Anterior cingulate cortex (tissue), 58 donors: Measurements from ENCODE around the gene PACSIN2.
"Not testable (repeated sequence)": the region's sequence is repeated elsewhere in the genome, so short reads cannot be mapped to it uniquely, and the experiment has no call there.

ENCODE experiments used
- DNase-seq, 58 donors: peaks; one replicate each; lab custom pipeline; 2025; lab: John Stamatoyannopoulos, UW

The PACSIN2 gene

DNA sequence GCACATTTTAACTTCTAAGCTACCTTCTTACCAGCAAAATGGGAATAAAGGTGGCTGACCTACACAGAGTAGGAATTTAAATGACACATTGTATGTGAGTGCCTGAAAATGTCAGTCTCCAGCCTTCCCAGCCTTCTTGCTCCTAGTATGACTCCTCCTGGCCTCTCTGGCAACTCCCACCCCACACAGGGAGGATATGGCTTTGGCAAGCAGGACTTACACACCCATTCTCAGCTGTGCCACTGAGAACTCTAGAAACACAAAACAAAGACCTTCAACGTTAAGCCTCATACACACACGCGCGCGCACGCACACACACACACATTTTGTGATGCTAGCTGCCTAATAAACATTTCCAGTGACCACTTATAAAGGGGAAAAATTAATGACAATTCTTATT lies 65.8 kb downstream of the PACSIN2 start:
- no peak for DNase-seq

DNA sequence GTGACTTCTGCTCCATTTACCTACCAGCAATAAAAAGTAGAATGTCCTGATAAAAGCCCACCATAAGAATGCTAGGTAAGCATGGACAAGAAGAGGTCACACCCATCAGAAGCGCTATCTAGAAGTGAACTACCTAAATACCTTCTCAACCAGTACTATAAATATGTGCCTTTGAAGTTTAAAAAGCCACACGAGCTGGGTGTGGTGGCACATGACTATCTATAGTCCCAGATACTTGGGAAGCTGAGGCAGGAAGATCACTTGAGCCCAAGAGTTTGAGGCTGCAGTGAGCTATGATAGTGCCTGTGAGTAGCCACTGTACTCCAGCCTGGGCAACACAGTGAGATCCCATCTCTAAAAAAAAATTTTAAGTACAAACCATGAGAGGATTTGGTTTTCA lies 66.7 kb downstream of the PACSIN2 start:
- no peak for DNase-seq

DNA sequence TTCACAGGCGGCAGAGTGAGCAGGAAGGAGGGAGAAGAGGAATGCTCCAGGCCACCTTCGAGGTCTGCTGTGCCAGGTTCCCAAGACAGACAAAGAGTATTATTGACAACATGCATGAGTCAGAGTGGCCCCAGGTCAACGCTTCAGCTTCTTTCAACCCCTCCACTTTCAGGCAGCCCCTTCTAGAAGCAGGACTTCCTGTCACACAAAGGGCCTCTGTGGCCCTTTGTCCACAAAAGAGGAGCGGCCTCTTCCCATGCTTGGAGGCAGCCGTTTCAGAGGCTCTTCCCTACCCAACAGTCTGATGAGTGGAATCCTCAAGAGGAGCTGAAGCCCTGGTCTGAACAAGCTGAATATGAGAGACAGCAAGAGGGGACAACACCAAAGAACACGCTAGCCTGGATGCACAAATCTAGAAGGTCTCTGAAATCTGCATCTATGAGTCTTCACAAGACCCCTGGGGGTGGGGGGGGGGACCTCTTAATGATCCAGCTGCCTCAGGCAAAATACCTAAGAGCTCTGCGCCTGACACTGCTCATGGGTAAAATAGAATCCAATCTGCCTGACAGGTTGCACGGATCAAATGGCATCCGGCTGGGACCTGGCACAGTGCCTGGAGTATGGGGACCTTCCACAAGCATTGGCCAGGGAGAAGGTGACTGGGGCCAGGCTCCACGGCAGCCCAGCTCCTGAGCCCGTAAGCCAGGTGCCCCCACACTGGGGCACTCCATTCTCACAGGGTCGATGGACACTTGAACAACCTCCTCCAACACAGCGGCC lies 67.5 kb downstream of the PACSIN2 start:
- DNase-seq, result no peak

DNA sequence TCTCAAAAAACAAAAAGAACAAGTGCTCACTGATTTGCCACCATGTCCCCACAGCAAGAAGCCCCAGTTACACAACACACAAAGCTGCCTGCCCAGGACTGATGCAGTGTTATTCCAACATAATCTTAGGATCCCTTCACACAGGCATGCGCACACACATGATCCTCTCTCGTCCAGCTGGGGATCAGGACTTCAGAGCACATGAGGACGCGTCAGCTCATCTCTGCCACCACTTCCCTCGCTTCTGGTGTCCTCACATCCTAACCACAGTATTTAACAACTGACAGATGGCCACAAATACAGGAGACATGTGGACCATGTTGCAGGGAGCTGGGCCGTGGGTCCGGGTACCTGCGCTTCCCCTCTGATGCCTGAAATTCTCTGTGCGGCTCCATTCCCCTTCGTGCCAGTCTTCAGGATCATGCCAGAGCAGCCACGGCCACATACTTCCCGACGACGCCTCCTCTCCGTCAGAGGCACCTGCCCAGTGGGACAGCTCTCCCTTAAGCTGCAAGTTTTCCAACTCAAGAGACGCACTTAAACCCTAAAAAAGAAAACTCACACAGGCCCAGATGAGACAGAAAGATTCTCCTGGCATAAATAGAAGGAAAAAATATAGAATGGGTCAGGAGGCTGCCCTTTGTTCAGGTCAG lies 68.3 kb downstream of the PACSIN2 start:
- no peak for DNase-seq

DNA sequence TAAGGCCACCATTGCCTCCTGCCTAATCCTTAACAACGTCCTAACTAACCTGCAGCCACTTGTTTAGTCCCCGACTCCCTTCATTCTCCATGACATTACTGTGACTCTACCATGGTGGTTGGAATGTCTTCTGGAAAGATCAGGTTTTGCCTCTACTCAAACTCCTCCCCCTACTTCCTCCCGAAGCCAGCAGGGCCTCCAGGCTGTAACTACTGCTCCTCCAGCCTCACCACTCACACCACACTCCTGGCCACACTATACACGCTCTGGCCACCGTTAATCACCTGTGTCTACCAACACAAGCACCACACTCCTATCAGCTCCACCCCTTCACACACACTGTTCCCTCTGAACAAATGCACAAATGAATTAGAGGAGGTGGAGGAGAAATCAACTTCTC lies 69.2 kb downstream of the PACSIN2 start:
- DNase-seq, result no peak

DNA sequence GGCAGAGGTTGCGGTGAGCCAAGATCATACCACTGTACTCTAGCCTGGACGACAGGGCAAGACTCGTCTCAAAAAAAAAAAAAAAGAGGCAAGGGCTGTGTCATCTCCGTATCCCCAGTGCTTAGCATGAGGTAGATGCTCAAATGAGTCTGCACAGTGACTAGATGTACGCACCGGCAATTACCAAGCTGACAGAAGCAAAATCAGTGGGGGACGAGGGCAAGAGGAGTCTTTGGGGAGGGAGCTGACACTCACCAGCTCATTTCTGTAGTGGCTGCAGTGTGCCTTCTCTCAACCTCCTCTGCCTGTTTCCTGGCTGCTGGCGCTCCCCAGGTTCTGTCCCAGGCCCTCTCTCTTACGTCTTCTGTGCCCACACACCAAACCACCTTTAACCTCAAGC lies 69.9 kb downstream of the PACSIN2 start:
- DNase-seq, result no peak

DNA sequence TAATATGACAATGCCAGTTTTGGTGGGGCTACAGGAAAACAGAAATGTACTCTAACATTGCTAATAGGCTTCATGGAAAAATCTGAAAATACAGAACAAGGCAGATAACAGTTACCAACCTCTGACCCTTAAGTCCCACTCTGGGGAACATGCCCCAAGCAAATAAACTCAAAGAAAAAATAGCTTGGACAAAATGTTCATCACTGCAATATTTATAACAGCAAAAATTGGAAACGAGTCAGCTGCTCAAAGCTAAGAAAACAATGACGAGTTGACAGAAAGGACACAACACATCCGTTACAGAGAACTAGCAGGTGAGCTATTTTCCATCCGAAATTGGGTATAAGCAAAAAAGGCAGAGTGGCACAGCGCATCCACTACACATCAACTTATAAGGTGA lies 70.5 kb downstream of the PACSIN2 start:
- DNase-seq, result no peak

DNA sequence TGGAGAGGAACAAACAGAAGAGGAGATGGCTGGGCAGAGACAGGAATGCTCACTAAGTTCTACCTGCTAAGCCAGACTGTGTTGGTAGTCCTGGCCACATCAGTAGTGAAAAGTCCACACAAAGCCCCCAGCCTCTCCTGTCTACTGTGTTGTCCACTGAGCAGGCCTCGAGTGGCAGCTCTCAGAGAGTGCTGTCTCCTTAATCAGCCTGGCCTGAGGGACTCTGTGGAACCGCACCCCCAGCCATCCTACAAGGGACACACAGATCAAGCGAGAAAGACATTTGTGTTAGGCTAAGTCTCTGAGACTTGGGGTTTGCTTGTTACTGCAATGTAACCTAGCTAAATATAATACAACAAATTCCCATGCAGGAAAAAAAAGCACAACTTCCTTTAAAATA lies 71.0 kb downstream of the PACSIN2 start:
- DNase-seq, result no peak

DNA sequence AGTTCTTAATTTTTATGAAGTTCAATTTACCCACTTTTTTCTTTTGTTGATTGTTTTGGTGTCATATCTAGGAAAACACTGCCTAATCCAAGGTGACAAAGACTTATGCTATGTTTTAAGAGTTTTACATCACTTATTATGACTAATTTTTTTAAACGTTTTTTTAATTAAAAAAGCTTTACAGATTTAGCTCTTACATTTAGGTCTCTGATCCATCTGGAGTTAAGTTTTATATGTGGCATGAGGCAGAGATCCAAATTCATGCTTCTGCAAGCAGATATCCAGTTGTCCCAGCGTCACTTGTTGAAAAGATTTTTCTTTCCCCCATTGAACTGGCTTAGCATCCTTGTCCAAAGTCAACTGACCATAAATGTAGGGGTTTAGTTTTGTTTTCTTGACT lies 72.6 kb downstream of the PACSIN2 start:
- no peak for DNase-seq

DNA sequence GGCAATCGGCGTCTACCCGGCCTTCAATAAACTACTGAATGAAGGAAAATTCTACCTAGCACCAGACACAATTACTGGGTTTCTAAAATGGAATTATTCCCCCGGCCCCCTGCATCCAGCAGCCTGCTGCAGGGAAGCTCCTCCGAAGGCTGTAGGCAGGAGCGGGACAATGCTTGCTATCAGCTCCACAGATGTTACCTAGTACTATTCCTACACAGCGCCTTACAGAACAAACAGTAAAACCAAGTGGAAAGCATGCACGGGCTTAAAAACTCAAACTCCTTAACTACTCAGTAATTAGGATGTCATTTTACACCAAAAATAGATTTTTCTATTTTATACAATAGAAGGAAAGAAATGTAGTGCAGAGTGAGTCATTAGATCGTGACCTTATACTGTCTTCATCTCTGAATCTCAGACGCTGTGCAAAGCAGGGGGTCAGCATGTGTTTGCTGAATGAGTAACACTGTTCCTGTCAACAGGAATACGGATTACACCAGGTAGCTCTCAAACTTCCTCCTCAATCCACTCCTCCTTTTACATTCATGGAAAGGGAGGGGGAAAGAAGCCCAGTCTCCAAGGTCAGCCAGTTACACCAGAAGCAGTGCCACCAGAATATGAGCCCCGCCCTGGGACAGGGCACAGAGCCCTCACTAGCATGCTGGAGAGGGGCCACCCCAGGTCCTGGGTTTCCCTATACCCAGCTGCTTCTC lies 74.9 kb downstream of the PACSIN2 start:
- no peak for DNase-seq

DNA sequence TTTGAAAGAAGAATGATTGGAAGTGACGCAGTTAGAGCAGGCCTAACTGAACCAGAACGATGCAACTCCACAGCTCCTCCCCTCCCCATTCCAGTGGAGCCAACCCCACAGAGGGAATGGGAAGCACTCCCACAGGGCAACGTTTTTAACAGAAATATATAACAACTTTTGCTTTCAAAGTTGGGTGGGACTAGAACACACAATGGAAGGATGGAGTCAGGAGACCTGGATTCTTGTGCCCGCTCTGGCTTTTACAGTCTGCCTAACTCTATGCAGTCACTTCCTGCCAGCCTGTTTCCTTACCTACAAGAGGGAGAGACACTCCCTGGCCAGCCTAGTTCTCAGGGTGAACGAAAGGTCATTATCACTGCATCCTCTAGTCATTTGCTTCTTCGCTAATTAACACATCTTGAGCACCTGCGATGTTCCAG lies 75.5 kb downstream of the PACSIN2 start:
- no peak for DNase-seq

DNA sequence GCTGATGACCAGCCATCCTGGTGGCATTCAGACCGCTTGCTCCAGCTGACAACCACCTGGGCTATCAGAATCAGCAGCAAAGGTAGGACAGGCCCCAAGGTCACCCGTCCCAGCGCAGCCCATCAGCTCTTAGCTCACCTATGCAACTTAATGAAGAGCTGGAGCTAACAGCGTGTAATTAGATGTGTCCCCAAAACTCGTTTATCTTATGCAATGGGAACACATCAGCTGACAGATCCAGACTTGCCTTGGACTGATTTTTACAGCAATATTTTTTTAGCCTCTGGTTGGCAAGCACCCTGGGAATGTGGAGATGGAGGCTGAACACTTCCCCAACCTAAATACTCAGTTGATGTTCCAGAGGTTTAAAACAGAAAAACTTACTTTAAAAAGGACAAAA lies 76.0 kb downstream of the PACSIN2 start:
- no peak for DNase-seq

DNA sequence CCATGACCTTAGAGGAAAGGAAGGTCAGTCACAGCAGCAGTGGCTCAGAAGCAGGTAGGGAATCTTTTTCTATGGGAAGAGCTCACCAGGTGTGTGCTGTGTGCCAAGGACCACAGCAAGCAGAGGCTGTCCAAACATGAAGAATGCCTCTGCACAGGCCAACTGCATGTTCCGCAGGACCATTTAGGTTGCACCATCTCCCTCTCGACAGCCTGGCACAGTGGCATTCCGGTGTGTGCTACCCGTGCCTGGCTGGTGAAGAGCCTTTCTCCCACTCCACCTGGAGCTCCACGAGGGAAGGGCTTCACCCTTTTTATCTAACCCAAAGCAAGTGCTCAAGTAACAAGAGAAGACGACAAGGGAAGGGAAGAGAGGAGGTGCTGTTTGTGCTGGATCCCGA lies 76.5 kb downstream of the PACSIN2 start:
- DNase-seq, result no peak

DNA sequence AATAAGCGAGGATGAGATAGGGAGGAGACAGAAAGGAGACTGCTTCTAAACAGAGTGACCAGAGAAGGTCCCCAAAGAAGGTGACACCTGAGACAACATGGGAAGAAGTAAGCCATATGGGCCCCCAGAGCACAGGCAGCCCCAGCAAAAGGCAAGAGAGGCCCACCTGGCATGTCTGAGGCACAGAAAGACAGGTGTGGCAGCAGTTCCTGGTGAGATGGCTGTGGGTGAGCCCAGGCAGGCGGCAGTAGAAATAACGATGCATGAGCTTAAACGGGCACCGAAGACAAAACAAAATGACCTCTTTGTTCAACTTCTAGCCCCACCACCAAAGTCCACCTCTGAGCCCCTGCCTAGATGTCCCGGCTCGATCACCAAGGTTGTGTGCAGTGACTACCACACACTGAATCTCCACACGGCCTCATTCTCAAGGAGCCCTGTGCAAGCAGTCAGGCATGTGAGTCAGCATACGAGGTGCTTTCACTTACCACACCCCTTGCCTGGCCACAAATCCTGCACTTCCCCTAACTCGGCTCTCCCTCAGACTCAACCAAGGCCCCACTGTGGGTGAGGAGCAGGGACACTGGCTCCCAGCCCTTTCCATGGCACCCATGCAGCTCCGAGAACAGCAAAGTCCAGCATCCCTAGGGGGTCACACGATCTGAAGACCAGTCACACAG lies 77.6 kb downstream of the PACSIN2 start:
- DNase-seq, result no peak

DNA sequence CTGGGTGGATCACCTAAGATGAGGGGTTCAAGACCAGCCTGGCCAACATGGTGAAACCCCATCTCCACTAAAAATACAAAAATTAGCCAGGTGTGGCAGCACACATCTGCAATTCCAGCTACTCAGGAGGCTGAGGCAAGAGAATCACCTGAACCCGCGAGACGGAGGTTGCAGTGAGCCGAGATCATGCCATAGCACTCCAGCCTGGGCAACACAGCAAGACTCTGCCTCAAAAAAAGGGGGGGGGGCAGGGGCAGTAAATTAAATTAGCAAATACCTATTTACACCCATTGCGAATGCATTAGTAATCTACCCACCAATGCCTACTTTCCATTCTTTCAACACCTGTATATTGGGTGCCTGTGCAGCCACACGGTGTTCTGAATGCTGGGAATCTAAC lies 78.3 kb downstream of the PACSIN2 start:
- DNase-seq, result not testable (repeated sequence)

DNA sequence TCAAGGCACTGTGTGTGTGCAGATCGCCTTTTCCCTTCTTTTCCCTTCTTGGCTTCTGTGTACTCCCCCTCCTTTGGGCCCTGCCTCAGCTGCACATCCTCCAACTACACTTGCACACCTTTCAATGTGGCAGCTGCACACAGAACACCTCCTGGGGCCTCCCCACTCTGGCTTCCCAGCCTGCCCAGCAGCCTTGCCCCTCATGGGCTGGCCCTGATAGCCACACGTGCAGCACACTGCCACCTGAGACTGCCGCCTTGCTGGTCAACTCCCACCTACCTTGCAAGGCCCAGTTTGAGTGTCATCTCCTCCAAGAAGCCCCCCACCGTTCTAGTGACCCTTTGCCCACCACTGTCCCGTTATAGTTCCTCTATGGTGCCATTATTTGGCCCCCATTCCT lies 80.6 kb downstream of the PACSIN2 start:
- no peak for DNase-seq

DNA sequence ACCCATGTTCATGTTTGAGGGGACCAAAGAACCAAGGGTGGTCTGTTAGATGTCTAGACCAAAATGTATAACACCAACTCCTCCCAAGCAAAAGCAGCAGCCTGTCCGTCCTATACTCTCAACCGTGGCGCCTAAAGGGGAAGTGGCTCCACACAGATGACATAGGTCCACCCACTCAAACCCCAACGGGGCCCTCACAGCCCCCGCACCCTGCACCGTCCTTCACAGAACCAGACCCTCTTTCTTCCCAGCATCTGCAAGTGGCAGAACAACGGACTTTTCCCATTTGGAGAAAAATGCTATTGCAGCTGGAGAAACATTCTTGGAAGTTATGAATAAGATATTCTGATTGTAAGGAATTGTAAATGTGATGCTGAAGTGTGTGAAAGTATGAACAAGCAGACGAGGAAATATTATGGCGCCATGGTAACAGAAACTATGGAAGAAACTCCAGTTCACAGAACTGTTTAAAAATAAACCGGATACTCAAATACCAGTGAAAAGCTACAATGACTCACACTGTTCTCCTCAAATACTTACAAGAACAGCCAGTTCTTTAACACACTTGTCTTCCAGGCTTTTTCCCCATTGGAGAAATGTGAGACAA lies 81.4 kb downstream of the PACSIN2 start:
- peak in 4 of 58 donors; percentile 12 to 63 (median 34) for DNase-seq

DNA sequence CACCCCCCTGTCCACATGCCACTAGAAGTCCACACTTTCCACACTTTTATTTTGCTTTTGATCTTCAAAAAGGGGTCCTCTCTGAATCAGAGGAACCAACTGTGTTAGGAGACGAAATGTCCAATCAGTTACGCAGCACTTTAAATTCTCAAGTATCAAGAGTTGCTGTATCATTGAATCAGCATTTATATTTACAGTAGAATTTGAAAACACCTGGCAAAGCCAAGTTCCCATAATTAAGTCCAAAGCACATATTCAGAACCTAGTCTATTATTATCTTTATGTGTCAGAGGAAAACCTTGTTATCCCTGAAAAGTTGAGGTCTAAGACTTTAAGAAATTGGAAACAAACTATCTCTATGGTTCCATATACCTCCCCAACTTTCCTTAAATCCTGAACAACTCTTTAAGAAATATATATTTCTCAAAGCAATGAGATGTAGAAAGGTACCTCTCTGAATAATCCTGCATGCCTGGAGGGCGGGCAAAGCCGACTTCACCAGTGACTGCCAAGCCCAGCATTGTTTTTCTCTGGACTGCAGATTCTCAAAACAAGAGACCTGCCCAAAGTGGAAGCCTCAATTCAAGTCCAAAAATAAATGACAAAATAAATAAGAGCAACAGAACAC lies 82.0 kb downstream of the PACSIN2 start:
- no peak for DNase-seq

DNA sequence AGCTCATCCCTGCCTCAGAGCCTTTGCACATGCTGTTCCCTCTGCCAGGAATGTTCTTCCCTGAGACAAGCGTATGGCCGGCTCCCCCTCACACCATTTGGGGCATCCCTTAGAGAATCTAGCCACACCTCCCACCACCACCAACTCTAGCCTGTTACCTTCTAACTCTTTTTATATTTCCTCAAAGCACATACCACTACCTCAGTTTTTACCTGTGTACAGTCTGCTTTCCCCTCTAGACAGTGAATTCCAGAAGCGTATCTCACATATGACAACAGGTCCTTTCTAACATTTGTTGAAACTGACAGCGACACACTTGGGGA lies 82.8 kb downstream of the PACSIN2 start:
- DNase-seq, result no peak
